RKO (cell line): Measurements from ENCODE around the gene STRA6.

Experiments
- DNase-seq: peaks from one replicate; pipeline ENCODE4 v3.0.0-alpha.2; 2016; ENCODE audit warnings: low spot score

STRA6 gene

GRCh38 chr15:74131628-74132413 lies 70.8 kb downstream of the STRA6 start:
- no peak for DNase-seq

- no peak for DNase-seq
Measured at GRCh38 chr15:74130849-74131627, 71.5 kb downstream of the STRA6 start.

DNA sequence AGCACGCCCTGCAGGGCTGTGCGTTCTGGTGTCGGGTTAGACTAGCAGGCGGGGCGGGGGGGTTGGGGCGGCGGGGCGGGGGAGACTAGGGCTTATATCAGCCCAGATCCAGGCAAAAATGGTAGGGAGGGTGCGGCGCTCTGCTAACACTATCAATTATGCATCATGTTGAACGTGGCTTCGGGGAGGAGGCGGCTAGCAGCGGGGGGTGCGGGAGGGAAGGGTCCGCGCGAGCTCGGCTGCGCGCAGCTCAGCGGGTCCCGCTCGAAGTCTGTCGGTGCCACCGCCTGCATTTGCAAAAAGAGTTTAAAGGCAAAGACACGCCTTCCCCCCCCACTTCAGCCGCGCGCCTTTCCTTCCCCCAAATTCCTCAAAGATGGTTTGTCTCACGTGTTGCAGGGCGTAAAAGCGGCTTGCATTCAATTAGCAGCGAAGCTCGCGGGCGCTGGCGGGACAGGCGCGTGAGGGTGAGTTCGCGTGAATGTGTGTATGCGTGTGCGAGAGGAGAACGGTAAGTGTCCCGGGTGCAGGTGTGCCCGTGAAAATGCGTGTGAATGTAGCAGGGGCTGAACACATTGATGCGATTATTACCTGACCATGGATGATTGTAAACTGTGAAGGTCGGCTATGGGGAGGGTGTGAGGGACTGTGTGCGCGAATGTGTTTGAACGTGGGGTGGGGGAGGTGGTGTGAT lies 72.3 kb downstream of the STRA6 start, which contains the start of gene ISLR2:
Gene ISLR2, plus strand, starts transcription at position 432 of the 694 bp plus-strand sequence. CDS start 2,169 bp downstream, outside the sequence.
- DNase-seq = no peak

- DNase-seq = no peak
Measured at GRCh38 chr15:74129586-74130154, 72.9 kb downstream of the STRA6 start.
